SK-N-SH (cell line): ENCODE data around the gene RNF32. TPM values are rescaled to one million over a fixed set of nuclear protein-coding genes. Genes with fewer than 3 reads are reported as not detected.

Experiments used
- CTCF ChIA-PET: fragments of 300-600, 350-600 bp; formaldehyde crosslinking; extraction: SDS; loops from one replicate; lab custom pipeline; 2021; lab: Yijun Ruan, JAX
- POLR2A ChIA-PET: fragments of 350-600 bp; sonication (Branson Sonifier 250); formaldehyde crosslinking; extraction: SDS; loops from one replicate; lab custom pipeline; 2020; ENCODE audit warnings: antibody characterized with exemption, inconsistent platforms; lab: Yijun Ruan, JAX
- DNase-seq: peaks from one replicate; pipeline ENCODE4 v3.0.0; 2012
- H2AFZ ChIP-seq: fragments of 200-600 bp; sonication (generic); 2 replicates; pipeline ENCODE4 v1.8.1; 2016; ENCODE audit warnings: antibody characterized with exemption, mild to moderate bottlenecking, low read depth
- H3F3A ChIP-seq: fragments of 200-600 bp; sonication (generic); replicated peaks from 2 replicates; pipeline ENCODE3; 2016; ENCODE audit warnings: antibody characterized with exemption, mild to moderate bottlenecking; ENCODE audit not compliant: insufficient read depth
- H3K27ac ChIP-seq, 2 experiments: fragments of 200-500 bp in 1 of 2; fragments of 200-600 bp in 1 of 2; sonication (Bioruptor generic) in 1 of 2; sonication (generic), shearing (Covaris generic) in 1 of 2; 2 replicates each; pipeline versions ENCODE4 v1.5.1 to v1.6.1; 2014 to 2016; ENCODE audit warnings: low read depth in 2 of 2, inconsistent platforms in 1 of 2, low read length in 1 of 2, mild to moderate bottlenecking in 1 of 2, mixed read lengths in 1 of 2
- H3K27me3 ChIP-seq: fragments of 200-600 bp; sonication (generic), shearing (Covaris generic); 2 replicates; pipeline ENCODE4 v1.6.1; 2016; ENCODE audit warnings: mixed run types; ENCODE audit not compliant: insufficient read depth
- H3K36me3 ChIP-seq, 2 experiments: fragments of 200-500 bp in 1 of 2; fragments of 200-600 bp in 1 of 2; sonication (Bioruptor generic) in 1 of 2; sonication (generic) in 1 of 2; replicated peaks in 1 of 2; 2 replicates each; pipeline versions ENCODE3 to v1.5.1; 2014 to 2016; ENCODE audit warnings: low read length in 1 of 2, mild to moderate bottlenecking in 1 of 2; ENCODE audit not compliant: insufficient read depth in 2 of 2, control insufficient read depth in 1 of 2
- H3K4me1 ChIP-seq, 2 experiments: fragments of 200-500 bp in 1 of 2; fragments of 200-600 bp in 1 of 2; sonication (Bioruptor generic) in 1 of 2; sonication (generic), shearing (Covaris generic) in 1 of 2; 2 replicates each; pipeline versions ENCODE4 v1.5.1 to v1.6.1; 2014 to 2016; ENCODE audit warnings: low read depth in 1 of 2, low read length in 1 of 2, mixed run types in 1 of 2; ENCODE audit not compliant: insufficient read depth in 2 of 2, control insufficient read depth in 1 of 2
- H3K4me2 ChIP-seq: fragments of 200-600 bp; sonication (generic), shearing (Covaris generic); 2 replicates; pipeline ENCODE4 v1.6.1; 2017; ENCODE audit warnings: mixed run types
- H3K4me3 ChIP-seq, 2 experiments: fragments of 200-500 bp in 1 of 2; fragments of 200-600 bp in 1 of 2; sonication (Bioruptor generic) in 1 of 2; sonication (generic), shearing (Covaris generic) in 1 of 2; 2 replicates each; pipeline versions ENCODE4 v1.5.1 to v1.8.1; 2014 to 2016; ENCODE audit warnings: low read depth in 2 of 2, inconsistent platforms in 1 of 2, low read length in 1 of 2, mild to moderate bottlenecking in 1 of 2, mixed read lengths in 1 of 2, moderate library complexity in 1 of 2
- H3K79me2 ChIP-seq: fragments of 200-600 bp; sonication (generic); 2 replicates; pipeline ENCODE4 v1.8.1; 2017; ENCODE audit warnings: mild to moderate bottlenecking; ENCODE audit not compliant: insufficient read depth
- H3K9ac ChIP-seq: fragments of 200-600 bp; sonication (generic); 2 replicates; pipeline ENCODE4 v1.6.1; 2017; ENCODE audit warnings: mixed run types
- H3K9me2 ChIP-seq: fragments of 200-600 bp; sonication (generic); 2 replicates; pipeline ENCODE4 v1.6.1; 2017; ENCODE audit warnings: mixed run types
- H3K9me3 ChIP-seq: fragments of 200-600 bp; sonication (generic); 2 replicates; pipeline ENCODE4 v1.6.1; 2017; ENCODE audit warnings: mixed run types, mild to moderate bottlenecking, moderate library complexity
- H4K20me1 ChIP-seq: fragments of 200-600 bp; sonication (generic); 2 replicates; pipeline ENCODE4 v1.6.1; 2017; ENCODE audit warnings: mild to moderate bottlenecking, mixed run types; ENCODE audit not compliant: insufficient read depth
- CHD2 ChIP-seq: fragments of 150-350 bp; IDR thresholded peaks from 2 replicates; pipeline ENCODE4 v1.6.1; 2018; ENCODE audit warnings: low read length; ENCODE audit not compliant: partially characterized antibody
- ELF1 ChIP-seq: IDR thresholded peaks from 2 replicates; pipeline ENCODE4 v1.4.0; 2012
- FOXM1 ChIP-seq: IDR thresholded peaks from 2 replicates; pipeline ENCODE4 v1.4.0; 2012; ENCODE audit warnings: low read depth, mild to moderate bottlenecking
- GATA2 ChIP-seq: sonication (generic); formaldehyde crosslinking; IDR thresholded peaks from 2 replicates; pipeline ENCODE4 v1.5.0; 2020; ENCODE audit warnings: mild to moderate bottlenecking, missing genetic modification reagents
- MAX ChIP-seq: IDR thresholded peaks from 2 replicates; pipeline ENCODE4 v1.4.0; 2012; ENCODE audit warnings: low read depth
- MXI1 ChIP-seq: IDR thresholded peaks from 2 replicates; pipeline ENCODE4 v1.6.1; 2012; ENCODE audit warnings: mild to moderate bottlenecking, low read depth, low read length, improper control_type of control experiment
- NRF1 ChIP-seq: IDR thresholded peaks from 2 replicates; pipeline ENCODE4 v1.6.1; 2012; ENCODE audit warnings: low read depth, mild to moderate bottlenecking, low read length
- RAD21 ChIP-seq: IDR thresholded peaks from 2 replicates; pipeline ENCODE4 v1.6.1; 2012; ENCODE audit warnings: mild to moderate bottlenecking, low read length
- RCOR1 ChIP-seq: fragments of 150-350 bp; IDR thresholded peaks from 2 replicates; pipeline ENCODE4 v1.6.1; 2017; ENCODE audit warnings: antibody characterized with exemption, low read length
- SIN3A ChIP-seq: IDR thresholded peaks from 2 replicates; pipeline ENCODE4 v1.6.1; 2012; ENCODE audit warnings: low read depth, mild to moderate bottlenecking, low read length, moderate library complexity, borderline replicate concordance
- TAF1 ChIP-seq: IDR thresholded peaks from 2 replicates; pipeline ENCODE4 v1.6.1; 2012; ENCODE audit warnings: low read depth, mild to moderate bottlenecking, low read length, moderate library complexity, borderline replicate concordance
- YY1 ChIP-seq: IDR thresholded peaks from 2 replicates; pipeline ENCODE4 v1.4.0; 2012; ENCODE audit warnings: low read depth, mild to moderate bottlenecking
- WGBS: methylation state at CpG from one replicate; pipeline ENCODE4 v1.1.6; 2017; ENCODE audit warnings: low lambda C conversion rate; 5-methylcytosine and 5-hydroxymethylcytosine counted together
- polyA plus RNA-seq, 3 experiments: library from polyadenylated mRNA; depleted of rRNA; stranded (reverse); fragments of >200 nt; gene quantifications; 2 replicates each; pipeline ENCODE4 v1.2.3, GENCODE V29; 2012
- TF ChIP-seq, protein P1 (sequence below): IDR thresholded peaks from 2 replicates; pipeline ENCODE4; 2012

The RNF32 gene
- polyA plus RNA-seq, 1 of the 3 experiments (the other 2 are of a cell fraction) = 2.3 TPM

DNA sequence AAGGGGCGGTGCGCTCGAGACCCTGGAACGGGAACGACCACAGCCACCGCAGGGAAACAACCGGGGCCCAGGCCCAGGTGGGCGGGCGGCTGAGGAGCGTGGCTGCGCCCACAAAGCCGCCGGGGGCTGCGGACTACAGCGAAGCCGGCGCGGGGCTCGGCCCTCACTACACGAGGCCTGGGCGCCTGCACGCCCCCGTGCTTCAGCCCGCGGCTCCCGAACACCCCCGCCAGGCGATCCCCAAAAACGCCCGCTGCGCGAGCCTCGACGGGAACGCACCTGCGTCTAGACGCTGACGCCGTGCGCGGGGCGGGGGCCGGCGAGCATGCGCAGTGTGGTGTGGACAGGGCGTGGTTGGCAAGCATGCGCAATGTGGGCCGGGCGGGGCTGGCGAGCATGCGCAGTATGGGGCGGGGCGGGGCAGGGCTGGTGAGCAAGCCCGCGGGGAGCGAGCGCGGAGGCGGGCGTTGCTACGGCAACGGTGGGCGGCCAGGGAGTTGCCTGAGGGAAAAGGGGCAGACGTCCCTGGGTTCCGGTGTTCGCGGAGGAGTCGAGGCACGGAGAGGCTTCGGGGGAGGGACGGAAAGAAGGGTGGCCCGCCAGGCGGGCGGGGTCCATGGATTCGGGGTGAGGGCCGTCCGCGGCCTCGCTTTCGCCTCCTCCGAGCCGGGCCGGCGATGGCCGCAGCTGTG is at the start of gene RNF32 (continued):
- peak; percentile 99 for TF ChIP-seq MAX
- TF ChIP-seq SIN3A = no peak
- no peak; the same call in 1 of the 2 replicates for TF ChIP-seq YY1
- no peak for TF ChIP-seq RAD21
- no peak for TF ChIP-seq GATA2 (CRISPR knock-in tag)
- no peak for TF ChIP-seq TAF1
- TF ChIP-seq MXI1 = peak; percentile 63; the same call in 1 of the 2 replicates
- TF ChIP-seq, protein P1, sequence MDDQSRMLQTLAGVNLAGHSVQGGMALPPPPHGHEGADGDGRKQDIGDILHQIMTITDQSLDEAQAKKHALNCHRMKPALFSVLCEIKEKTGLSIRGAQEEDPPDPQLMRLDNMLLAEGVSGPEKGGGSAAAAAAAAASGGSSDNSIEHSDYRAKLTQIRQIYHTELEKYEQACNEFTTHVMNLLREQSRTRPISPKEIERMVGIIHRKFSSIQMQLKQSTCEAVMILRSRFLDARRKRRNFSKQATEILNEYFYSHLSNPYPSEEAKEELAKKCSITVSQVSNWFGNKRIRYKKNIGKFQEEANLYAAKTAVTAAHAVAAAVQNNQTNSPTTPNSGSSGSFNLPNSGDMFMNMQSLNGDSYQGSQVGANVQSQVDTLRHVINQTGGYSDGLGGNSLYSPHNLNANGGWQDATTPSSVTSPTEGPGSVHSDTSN = no peak
- no peak for TF ChIP-seq FOXM1
- peak; percentile 58 for TF ChIP-seq CHD2
- no peak for TF ChIP-seq RCOR1

DNA sequence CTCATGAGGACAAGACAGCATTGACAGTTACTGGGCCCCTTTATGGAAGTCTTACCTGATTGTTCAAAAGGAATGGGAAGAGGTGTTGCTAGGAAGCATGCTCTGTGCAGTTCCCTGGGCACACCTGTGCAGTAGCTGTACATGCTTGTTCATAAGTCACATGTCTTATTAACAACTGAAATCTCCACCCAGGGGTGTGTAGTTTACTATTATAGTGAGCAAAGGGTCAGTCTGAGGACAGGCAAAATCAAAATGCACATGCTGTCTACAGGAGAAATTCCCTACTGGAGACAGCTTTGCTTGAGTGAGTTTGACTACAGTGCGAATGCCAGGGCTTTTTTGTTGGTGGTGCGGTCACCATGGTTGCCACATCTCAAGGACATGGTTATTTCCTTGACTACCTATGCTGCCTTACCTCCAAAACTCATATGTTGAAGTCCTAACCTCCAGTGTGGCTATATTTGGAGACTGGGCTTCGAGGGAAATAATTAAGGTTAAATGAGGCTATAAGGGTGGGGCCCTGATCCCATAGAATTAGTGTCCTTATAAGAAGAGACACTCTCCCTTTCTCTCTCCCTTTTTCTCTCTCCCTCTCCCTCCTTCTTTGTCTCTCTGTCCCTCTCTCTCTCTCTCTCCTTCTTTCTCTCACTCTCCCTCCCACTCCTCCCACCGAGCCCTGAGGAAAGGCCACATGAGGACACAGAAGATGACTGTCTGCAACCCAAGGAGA is 48.3 kb upstream of the RNF32 start:
- peaks cover 0 to 5% of the 10 kb centered on the region in 2 experiments; a peak in 1 of 4 replicates for H3K4me1 ChIP-seq
- no peak overlapping the region for H3K4me2 ChIP-seq
- no peak for DNase-seq
- CTCF ChIA-PET = interaction anchor here (1.2 kb wide), 1 partner anchor 14 kb away, joined by 3 read pairs; no protein-coding TSS in a partner anchor
- TF ChIP-seq RCOR1 = no peak
- TF ChIP-seq ELF1 = no peak
- no peak for TF ChIP-seq NRF1
- no peaks in the 10 kb centered on the region for H3K27me3 ChIP-seq
- H3K36me3 ChIP-seq = no peaks in the 10 kb centered on the region
- H3K79me2 ChIP-seq = no peaks in the 10 kb centered on the region
- H3K9me3 ChIP-seq = no peaks in the 10 kb centered on the region
- H3K4me3 ChIP-seq = no peak overlapping the region
- no peaks in the 10 kb centered on the region for H3F3A ChIP-seq
- 34% methylated on average over 4 of the region's 4 CpGs for WGBS
- H3K9ac ChIP-seq = no peak overlapping the region
- H2AFZ ChIP-seq = no peak overlapping the region
- no peaks in the 10 kb centered on the region for H4K20me1 ChIP-seq
- H3K27ac ChIP-seq = no peak overlapping the region
- no peaks in the 10 kb centered on the region for H3K9me2 ChIP-seq
- POLR2A ChIA-PET = no interaction called here
